Left ventricle myocardium superior (tissue), 1 donor: ENCODE data around the gene CRY1. TPM values are rescaled to one million over a fixed set of nuclear protein-coding genes. Genes with fewer than 3 reads are reported as not detected.

ENCODE experiments used
- ATAC-seq: fragments of 200-7000 bp; cut with Tn5 transposase; one replicate; pipeline ENCODE4 v1.9.1; 2020; ENCODE audit warnings: mild to moderate bottlenecking, moderate library complexity
- DNase-seq: peaks from one replicate; pipeline ENCODE4 v3.0.0-alpha.2; 2020
- intact Hi-C: fragments of 100-400 bp; cut with micrococcal nuclease; formaldehyde crosslinking; loops from one replicate; pipeline ENCODE4 v1.11.0; 2022
- total RNA-seq: library from RNA; stranded (reverse); fragmentation: NEBNext Ultra II Directional; extraction: Animal tissue kit (Norgen Biotek cat#: 25700); gene quantifications from one replicate; pipeline ENCODE4 v1.2.1, GENCODE V29; 2021
- donor health status: DM: no; HTN: yes; CAD: no; lungs with severe emphysema.

CRY1 gene
- total RNA-seq, 1 donor from 2014 or later: 9.3 TPM

DNA sequence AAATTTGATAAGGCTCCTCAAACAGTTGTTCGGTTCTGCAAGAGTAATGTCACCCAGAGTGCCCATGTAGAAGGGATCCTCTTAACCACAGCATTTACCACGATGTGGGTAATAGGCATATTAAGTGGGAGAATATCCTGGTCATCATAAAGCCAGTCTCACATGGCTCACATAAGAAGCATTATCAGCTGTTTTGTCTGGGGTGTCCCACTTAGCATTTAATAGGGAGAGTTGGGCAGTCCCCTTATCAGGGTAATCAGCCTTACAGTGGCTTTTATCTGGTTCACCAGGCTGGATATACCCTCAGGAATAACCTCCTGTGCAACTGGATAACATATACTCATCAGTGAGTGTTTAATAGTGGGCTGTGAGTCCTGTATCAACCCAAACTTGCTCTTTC lies 150.6 kb downstream of the CRY1 start:
- intact Hi-C loops: no loop called here
- no peak for ATAC-seq
- no peak for DNase-seq

GRCh38 chr12:106941481-106942156 lies 151.7 kb downstream of the CRY1 start:
- intact Hi-C loops: no loop called here
- no peak for DNase-seq
- no peak for ATAC-seq

Other genes starting within 250 kb of the CRY1 start
- 35.6 TPM for gene TMEM263, start 137.6 kb downstream of the CRY1 start, total RNA-seq
- gene MTERF2, start 106.4 kb downstream of the CRY1 start, total RNA-seq: 36.8 TPM